Measurements from ENCODE around the gene UBTD1.

- TF ChIP-seq CTCF (IDR thresholded peaks at IDR 0.05; ENCODE audit: low read depth, low read length) (no peak), MAX (IDR thresholded peaks at IDR 0.05; ENCODE audit: low read depth, low read length) (no peak)
Observed at GRCh38 chr10:97570789-97571471, 72.2 kb downstream of the UBTD1 start.
